ENCODE measurements around the gene DLG2. TPM values are rescaled to one million over a fixed set of nuclear protein-coding genes. Genes with fewer than 3 reads are reported as not detected.

The DLG2 gene
- total and polyA plus RNA-seq, 4 donors = 1.3 to 23.3 (median 10.9) TPM

- 89 to 93% methylated on average over 2 of the region's 2 CpGs for WGBS, 2 donors
Observed at GRCh38 chr11:85164743-85165142, 462.4 kb downstream of the DLG2 start.

GRCh38 chr11:85154294-85154693 is 472.9 kb downstream of the DLG2 start:
- WGBS, 2 donors = 56 to 60% methylated on average over 3 of the region's 3 CpGs

More at GRCh38 chr11:85164743-85165142, 462.4 kb downstream of the DLG2 start:
- Histone ChIP-seq H3K9me3 (ENCODE audit: control insufficient read depth, low read length) (peaks cover 12% of the 10 kb centered on the region), H3K36me3 (ENCODE audit: control insufficient read depth in 1 of 2, insufficient read depth in 2 of 2, low read length in 1 of 2) (peaks cover 0 to 5% of the 10 kb centered on the region in 2 donors), H3K4me3 (ENCODE audit: low read length in 2 of 2) (no peak overlapping the region), H3K4me1 (ENCODE audit: control insufficient read depth in 1 of 2, insufficient read depth in 2 of 2, low read length in 2 of 2) (no peaks in the 10 kb centered on the region), H3K27me3 (ENCODE audit: control insufficient read depth in 1 of 2, insufficient read depth in 2 of 2, low read length in 1 of 2) (no peaks in the 10 kb centered on the region), H3K27ac (ENCODE audit: low read depth in 1 of 2, low read length in 2 of 2) (no peak overlapping the region)
- intact Hi-C loops (cut with DNase I) = no loop called here
- DNase-seq (no peak), ATAC-seq (ENCODE audit: low FRiP score) (no peak)

GRCh38 chr11:85137597-85137996 is 489.5 kb downstream of the DLG2 start:
- intact Hi-C loops (cut with DNase I) = no loop called here
- H3K4me1 ChIP-seq (ENCODE audit: control insufficient read depth in 1 of 2, insufficient read depth in 2 of 2, low read length in 2 of 2) = no peaks in the 10 kb centered on the region
- no peak overlapping the region for H3K4me3 ChIP-seq (ENCODE audit: low read length in 2 of 2)
- no peaks in the 10 kb centered on the region for H3K27me3 ChIP-seq (ENCODE audit: control insufficient read depth in 1 of 2, insufficient read depth in 2 of 2, low read length in 1 of 2)
- 90% methylated on average over 1 of the region's 1 CpG for WGBS, 2 donors
- no peak for DNase-seq
- no peak for ATAC-seq (ENCODE audit: low FRiP score)
- H3K36me3 ChIP-seq (ENCODE audit: control insufficient read depth in 1 of 2, insufficient read depth in 2 of 2, low read length in 1 of 2) = no peaks in the 10 kb centered on the region
- H3K9me3 ChIP-seq (ENCODE audit: control insufficient read depth, low read length) = no peaks in the 10 kb centered on the region
- no peak overlapping the region for H3K27ac ChIP-seq (ENCODE audit: low read depth in 1 of 2, low read length in 2 of 2)

More at GRCh38 chr11:85154294-85154693, 472.9 kb downstream of the DLG2 start:
- Histone ChIP-seq H3K9me3 (ENCODE audit: control insufficient read depth, low read length) (peaks cover 2% of the 10 kb centered on the region), H3K36me3 (ENCODE audit: control insufficient read depth in 1 of 2, insufficient read depth in 2 of 2, low read length in 1 of 2) (no peaks in the 10 kb centered on the region), H3K27me3 (ENCODE audit: control insufficient read depth in 1 of 2, insufficient read depth in 2 of 2, low read length in 1 of 2) (no peaks in the 10 kb centered on the region), H3K4me1 (ENCODE audit: control insufficient read depth in 1 of 2, insufficient read depth in 2 of 2, low read length in 2 of 2) (peaks cover 0 to 2% of the 10 kb centered on the region in 2 donors), H3K4me3 (ENCODE audit: low read length in 2 of 2) (no peak overlapping the region), H3K27ac (ENCODE audit: low read depth in 1 of 2, low read length in 2 of 2) (no peak overlapping the region)
- DNase-seq (no peak), ATAC-seq (ENCODE audit: low FRiP score) (no peak)
- intact Hi-C loops (cut with DNase I) = no loop called here

- intact Hi-C loops (cut with DNase I) = no loop called here
- WGBS, 2 donors = 34 to 36% methylated on average over 1 of the region's 1 CpG
- no peaks in the 10 kb centered on the region for H3K27me3 ChIP-seq (ENCODE audit: control insufficient read depth in 1 of 2, insufficient read depth in 2 of 2, low read length in 1 of 2)
- no peaks in the 10 kb centered on the region for H3K4me1 ChIP-seq (ENCODE audit: control insufficient read depth in 1 of 2, insufficient read depth in 2 of 2, low read length in 2 of 2)
- no peak overlapping the region for H3K27ac ChIP-seq (ENCODE audit: low read depth in 1 of 2, low read length in 2 of 2)
- DNase-seq (no peak), ATAC-seq (ENCODE audit: low FRiP score) (no peak)
- H3K9me3 ChIP-seq (ENCODE audit: control insufficient read depth, low read length) = no peaks in the 10 kb centered on the region
- H3K36me3 ChIP-seq (ENCODE audit: control insufficient read depth in 1 of 2, insufficient read depth in 2 of 2, low read length in 1 of 2) = no peaks in the 10 kb centered on the region
- H3K4me3 ChIP-seq (ENCODE audit: low read length in 2 of 2) = no peak overlapping the region
Observed at GRCh38 chr11:85133636-85134035, 493.5 kb downstream of the DLG2 start.

GRCh38 chr11:85132851-85133585 is 494.1 kb downstream of the DLG2 start:
- Histone ChIP-seq H3K4me3 (ENCODE audit: low read length in 2 of 2) (no peak overlapping the region), H3K27me3 (ENCODE audit: control insufficient read depth in 1 of 2, insufficient read depth in 2 of 2, low read length in 1 of 2) (no peaks in the 10 kb centered on the region), H3K9me3 (ENCODE audit: control insufficient read depth, low read length) (no peaks in the 10 kb centered on the region), H3K4me1 (ENCODE audit: control insufficient read depth in 1 of 2, insufficient read depth in 2 of 2, low read length in 2 of 2) (no peaks in the 10 kb centered on the region), H3K27ac (ENCODE audit: low read depth in 1 of 2, low read length in 2 of 2) (no peak overlapping the region), H3K36me3 (ENCODE audit: control insufficient read depth in 1 of 2, insufficient read depth in 2 of 2, low read length in 1 of 2) (no peaks in the 10 kb centered on the region)
- no peak for DNase-seq
- no peak for ATAC-seq (ENCODE audit: low FRiP score)
- WGBS, 2 donors = 9 to 14% methylated on average over 15 of the region's 15 CpGs
- intact Hi-C loops (cut with DNase I) = no loop called here

GRCh38 chr11:85127349-85127748 is 499.8 kb downstream of the DLG2 start:
- no peak overlapping the region for H3K27ac ChIP-seq (ENCODE audit: low read depth in 1 of 2, low read length in 2 of 2)
- no peaks in the 10 kb centered on the region for H3K4me1 ChIP-seq (ENCODE audit: control insufficient read depth in 1 of 2, insufficient read depth in 2 of 2, low read length in 2 of 2)
- no peak for ATAC-seq (ENCODE audit: low FRiP score)
- H3K36me3 ChIP-seq (ENCODE audit: control insufficient read depth in 1 of 2, insufficient read depth in 2 of 2, low read length in 1 of 2) = no peaks in the 10 kb centered on the region
- intact Hi-C loops (cut with DNase I) = no loop called here
- DNase-seq = no peak
- H3K4me3 ChIP-seq (ENCODE audit: low read length in 2 of 2) = no peak overlapping the region
- H3K9me3 ChIP-seq (ENCODE audit: control insufficient read depth, low read length) = no peaks in the 10 kb centered on the region
- WGBS, 2 donors = 58 to 65% methylated on average over 2 of the region's 2 CpGs
- no peaks in the 10 kb centered on the region for H3K27me3 ChIP-seq (ENCODE audit: control insufficient read depth in 1 of 2, insufficient read depth in 2 of 2, low read length in 1 of 2)

GRCh38 chr11:85123752-85124231 is 503.4 kb downstream of the DLG2 start:
- intact Hi-C loops (cut with DNase I) = no loop called here
- no peak overlapping the region for H3K27ac ChIP-seq (ENCODE audit: low read depth in 1 of 2, low read length in 2 of 2)
- H3K36me3 ChIP-seq (ENCODE audit: control insufficient read depth in 1 of 2, insufficient read depth in 2 of 2, low read length in 1 of 2) = no peaks in the 10 kb centered on the region
- no peak for DNase-seq
- 67 to 85% methylated on average over 1 of the region's 1 CpG for WGBS, 2 donors
- ATAC-seq (ENCODE audit: low FRiP score) = no peak
- H3K4me3 ChIP-seq (ENCODE audit: low read length in 2 of 2) = no peak overlapping the region
- no peaks in the 10 kb centered on the region for H3K9me3 ChIP-seq (ENCODE audit: control insufficient read depth, low read length)
- H3K27me3 ChIP-seq (ENCODE audit: control insufficient read depth in 1 of 2, insufficient read depth in 2 of 2, low read length in 1 of 2) = no peaks in the 10 kb centered on the region
- no peaks in the 10 kb centered on the region for H3K4me1 ChIP-seq (ENCODE audit: control insufficient read depth in 1 of 2, insufficient read depth in 2 of 2, low read length in 2 of 2)

- H3K27ac ChIP-seq (ENCODE audit: low read depth in 1 of 2, low read length in 2 of 2) = no peak overlapping the region
- DNase-seq = no peak
- no peaks in the 10 kb centered on the region for H3K4me1 ChIP-seq (ENCODE audit: control insufficient read depth in 1 of 2, insufficient read depth in 2 of 2, low read length in 2 of 2)
- no peaks in the 10 kb centered on the region for H3K36me3 ChIP-seq (ENCODE audit: control insufficient read depth in 1 of 2, insufficient read depth in 2 of 2, low read length in 1 of 2)
- H3K27me3 ChIP-seq (ENCODE audit: control insufficient read depth in 1 of 2, insufficient read depth in 2 of 2, low read length in 1 of 2) = no peaks in the 10 kb centered on the region
- WGBS, 2 donors = 45 to 46% methylated on average over 1 of the region's 1 CpG
- no peak overlapping the region for H3K4me3 ChIP-seq (ENCODE audit: low read length in 2 of 2)
- no peak for ATAC-seq (ENCODE audit: low FRiP score)
- H3K9me3 ChIP-seq (ENCODE audit: control insufficient read depth, low read length) = no peaks in the 10 kb centered on the region
- intact Hi-C loops (cut with DNase I) = no loop called here
Observed at GRCh38 chr11:85118151-85118550, 509.0 kb downstream of the DLG2 start.

- no peak overlapping the region for H3K4me3 ChIP-seq (ENCODE audit: low read length in 2 of 2)
- H3K27me3 ChIP-seq (ENCODE audit: control insufficient read depth in 1 of 2, insufficient read depth in 2 of 2, low read length in 1 of 2) = no peaks in the 10 kb centered on the region
- H3K9me3 ChIP-seq (ENCODE audit: control insufficient read depth, low read length) = no peaks in the 10 kb centered on the region
- intact Hi-C loops (cut with DNase I) = loop anchor here in 1 of 2 donors (1.0 kb wide), 1 partner anchor 15 kb away; no protein-coding TSS in a partner anchor
- no peaks in the 10 kb centered on the region for H3K36me3 ChIP-seq (ENCODE audit: control insufficient read depth in 1 of 2, insufficient read depth in 2 of 2, low read length in 1 of 2)
- no peaks in the 10 kb centered on the region for H3K4me1 ChIP-seq (ENCODE audit: control insufficient read depth in 1 of 2, insufficient read depth in 2 of 2, low read length in 2 of 2)
- ATAC-seq (ENCODE audit: low FRiP score) (no peak), DNase-seq (no peak)
- WGBS, 2 donors = 66 to 75% methylated on average over 2 of the region's 2 CpGs
- no peak overlapping the region for H3K27ac ChIP-seq (ENCODE audit: low read depth in 1 of 2, low read length in 2 of 2)
Observed at GRCh38 chr11:85115798-85116197, 511.3 kb downstream of the DLG2 start.

All from aorta (tissue), 5 donors.